GM18868 (cell line): ENCODE measurements around the gene ZNF319.

Experiments
- ATAC-seq: cut with Tn5 transposase; IDR thresholded peaks from one replicate; pipeline ENCODE4 v1.9.1; 2021; ENCODE audit warnings: mild to moderate bottlenecking, moderate library complexity; ENCODE audit not compliant: unreplicated experiment

ZNF319 gene

DNA sequence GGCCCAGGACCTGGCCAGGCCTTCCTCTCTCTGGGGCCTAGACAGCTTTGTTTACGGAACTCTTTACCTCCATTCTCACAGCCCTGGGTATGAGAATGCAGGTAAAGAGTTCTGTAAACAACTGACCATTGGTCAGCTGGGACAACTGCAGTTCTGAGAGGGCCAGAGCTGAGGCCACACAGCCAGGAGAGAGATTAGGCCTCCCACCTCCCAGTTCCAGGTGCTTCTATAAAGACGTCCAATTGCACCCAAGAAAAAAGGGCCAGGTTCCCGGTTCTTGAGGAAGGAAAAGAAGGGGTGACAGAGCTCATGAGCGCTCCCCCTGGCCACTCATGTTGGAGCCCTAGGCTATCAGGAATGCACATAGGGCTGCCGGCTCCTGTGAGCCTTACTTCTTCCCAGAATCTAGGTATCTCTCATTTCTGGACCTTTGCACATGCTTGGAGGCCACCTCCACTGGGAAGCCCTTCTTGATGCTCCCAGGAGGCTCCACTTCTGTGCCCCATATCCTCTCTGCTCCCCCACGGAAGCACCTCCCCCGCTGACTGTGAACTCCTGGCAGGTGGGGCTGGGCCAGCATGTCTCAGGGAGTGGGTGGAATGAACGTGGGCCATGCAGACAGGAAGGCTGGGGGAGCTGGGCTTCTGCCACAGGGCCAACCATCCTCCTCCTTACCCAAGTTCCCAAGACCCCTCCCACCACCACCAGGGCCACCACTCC is 42.6 kb downstream of the ZNF319 start:
- no peak for ATAC-seq

DNA sequence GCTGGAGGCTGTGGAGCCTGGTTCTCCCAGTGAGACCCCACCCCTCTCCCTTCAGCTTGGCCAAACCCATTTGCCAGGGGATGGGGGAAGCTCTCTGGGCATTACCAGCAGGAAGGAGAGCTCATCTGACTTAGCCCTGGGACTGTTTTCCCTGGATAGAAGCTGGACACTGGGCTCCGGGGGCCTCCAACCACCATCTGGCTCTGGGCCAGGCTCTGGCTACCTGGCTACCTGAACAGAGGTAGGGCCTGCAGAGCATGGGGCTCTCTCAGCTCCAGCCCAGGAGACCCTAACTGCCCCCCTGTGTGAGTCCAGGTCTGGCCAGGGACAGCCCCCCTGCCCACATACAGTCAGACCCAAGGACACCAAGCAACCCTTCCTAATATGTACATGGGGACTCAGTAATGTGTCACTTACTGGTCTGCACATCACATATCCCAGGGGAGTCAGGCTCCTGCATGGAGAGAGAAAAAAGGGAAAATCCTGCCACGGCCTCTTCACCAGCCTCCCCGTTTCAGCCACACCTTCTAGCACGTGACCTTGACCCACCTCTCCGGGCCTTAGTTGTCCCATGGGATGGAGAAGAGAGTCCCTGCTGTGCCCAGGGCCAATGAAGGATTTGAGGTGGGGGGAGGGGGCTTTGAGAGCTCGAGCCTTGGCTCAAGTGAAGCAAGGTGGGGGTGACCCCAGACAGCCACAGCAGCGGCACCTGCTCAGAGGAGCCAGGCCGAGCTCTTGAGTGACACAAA is 43.4 kb downstream of the ZNF319 start:
- no peak for ATAC-seq

DNA sequence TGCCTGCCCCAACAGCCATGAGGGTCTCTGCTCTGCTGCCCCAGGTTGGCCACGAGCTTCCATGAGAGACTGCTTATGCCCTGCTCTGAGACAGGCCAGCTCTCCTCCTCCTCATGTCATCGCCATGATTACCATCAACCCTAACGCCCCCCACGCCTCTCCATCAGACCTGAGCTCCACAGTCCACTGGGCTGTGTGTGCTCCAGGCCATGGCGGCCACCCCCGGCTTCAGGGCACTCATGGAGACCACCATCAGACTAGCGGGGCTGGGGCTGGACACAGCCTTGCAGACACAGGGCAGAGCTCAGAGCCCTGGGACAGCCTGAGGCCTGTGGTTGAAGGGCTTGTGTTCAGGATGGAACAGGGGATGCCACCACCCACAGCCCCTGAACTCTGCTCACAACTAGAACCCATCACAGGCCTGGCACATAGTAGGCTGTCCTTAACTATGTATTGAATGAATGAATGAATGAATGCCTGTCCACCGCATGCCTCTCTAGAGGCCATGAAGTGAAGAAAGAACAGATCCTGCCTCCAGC is 44.1 kb downstream of the ZNF319 start:
- no peak for ATAC-seq

DNA sequence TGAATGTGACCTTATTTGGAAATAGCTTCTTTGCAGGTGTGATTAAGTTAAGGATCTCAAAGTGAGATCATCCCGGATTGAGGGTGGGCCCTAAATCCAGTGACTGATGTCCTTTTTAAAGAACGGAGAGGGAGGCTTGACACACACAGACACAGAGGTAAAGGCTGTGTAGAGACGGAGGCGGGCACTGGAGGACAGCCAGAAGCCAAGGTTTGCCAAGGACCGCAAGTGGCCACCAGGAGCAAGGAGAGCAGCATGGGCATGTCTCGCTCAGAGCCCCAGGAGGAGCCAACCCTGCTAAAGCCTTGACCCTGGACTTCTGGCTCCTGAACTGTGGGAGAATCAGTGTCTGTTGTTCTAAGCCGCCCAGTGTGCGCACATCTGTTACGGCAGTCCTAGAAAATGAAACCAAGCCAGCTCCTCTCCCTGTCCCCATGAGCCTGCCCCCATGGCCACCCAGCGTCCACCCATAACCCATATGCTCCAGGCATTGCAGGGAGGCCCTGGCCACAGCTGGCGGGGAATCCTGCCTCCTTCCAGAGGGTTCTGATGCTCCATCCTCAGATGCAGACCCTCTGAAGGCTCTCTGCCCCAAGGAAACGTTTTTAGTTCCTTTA is 44.8 kb downstream of the ZNF319 start:
- no peak for ATAC-seq

DNA sequence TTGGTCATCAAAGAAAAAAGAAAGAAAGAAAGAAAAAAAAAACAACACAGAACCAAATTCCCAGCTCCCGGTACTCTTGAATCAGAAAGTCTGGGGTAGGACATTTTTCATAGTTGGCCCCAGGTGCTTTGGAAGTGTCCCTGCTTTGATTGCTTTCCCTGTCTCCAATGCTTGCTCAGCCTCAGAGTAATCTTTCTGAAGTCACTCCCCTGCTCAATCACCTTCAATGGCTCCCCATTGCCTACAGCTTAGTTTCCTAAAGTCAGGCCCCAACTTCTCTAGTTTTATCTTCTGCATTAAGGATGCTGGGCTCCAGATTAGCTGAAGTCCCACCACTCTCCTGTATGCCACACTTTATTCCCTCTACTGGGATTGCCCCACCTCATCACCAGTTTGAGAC is 46.6 kb downstream of the ZNF319 start:
- no peak for ATAC-seq

DNA sequence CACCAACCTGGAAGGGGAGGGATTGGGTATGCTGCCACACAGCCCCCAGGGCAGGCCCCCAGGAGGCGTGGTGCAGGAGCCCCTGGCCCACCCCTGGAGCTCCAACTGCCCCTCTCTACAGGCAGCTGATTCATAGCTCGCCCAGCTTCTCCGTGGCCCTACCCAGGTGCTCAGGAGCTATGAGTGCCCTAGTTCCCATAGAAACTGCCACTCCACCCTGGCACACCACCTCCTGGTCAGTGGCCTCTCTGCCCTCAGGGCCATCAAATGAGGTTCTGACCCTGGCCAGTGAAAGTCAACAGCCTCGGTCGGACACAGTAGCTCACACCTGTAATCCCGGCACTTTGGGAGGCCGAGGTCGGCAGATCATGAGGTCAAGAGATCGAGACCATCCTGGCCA is 47.6 kb downstream of the ZNF319 start:
- no peak for ATAC-seq

DNA sequence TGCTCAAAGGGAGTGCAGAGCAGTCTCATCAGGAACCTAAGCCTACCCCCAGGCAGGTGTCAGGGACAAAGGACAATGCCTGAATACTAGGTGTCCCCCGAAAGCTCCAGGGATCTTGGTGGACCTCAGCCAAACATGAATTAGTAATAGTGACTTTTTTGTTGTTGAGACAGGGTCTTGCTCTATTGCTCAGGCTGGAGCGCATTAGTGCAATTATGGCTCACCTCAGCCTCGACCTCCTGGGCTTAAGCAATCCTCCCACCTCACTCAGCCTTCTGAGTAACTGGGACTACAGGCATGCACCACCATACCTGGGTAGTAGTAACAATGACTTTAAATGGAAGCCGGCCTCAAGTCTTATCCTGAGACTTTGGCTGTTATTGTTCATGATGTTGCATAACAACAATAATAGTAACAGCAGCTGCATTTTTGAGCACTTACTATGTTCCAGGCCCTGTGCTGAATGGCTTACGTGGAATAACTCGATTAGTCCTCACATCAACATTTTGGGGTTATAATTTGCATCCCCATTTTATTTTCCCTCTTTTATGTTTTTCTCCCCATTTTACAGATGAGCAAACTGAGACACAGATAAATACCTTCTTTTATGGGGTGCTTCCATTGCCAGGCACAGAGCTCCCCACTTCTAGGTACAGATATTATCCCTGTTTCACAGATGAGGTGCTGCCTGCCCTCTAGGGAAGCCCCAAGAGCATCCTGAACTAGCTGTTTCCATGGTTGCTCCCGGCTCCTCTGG is 49.1 kb downstream of the ZNF319 start:
- no peak for ATAC-seq

DNA sequence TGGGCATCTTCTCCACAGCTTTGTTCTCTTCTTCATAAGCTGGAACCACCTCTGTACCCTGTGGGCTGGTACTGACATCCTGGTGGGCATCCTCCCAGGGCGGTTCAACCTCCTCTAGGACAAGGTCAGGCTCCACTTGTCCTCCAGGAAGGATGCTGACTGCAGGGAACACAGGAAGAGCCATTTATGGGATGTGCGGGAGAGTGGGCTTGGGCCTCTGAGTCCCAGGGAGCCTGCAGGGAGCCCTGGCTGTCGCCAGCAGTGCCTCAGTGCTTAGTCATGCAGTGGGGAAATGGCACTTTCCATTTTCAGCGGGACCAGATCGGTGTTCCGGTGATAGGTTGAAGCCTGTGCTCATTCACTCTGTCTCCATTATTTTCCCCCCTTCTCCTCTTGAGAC is 50.1 kb downstream of the ZNF319 start:
- no peak for ATAC-seq

DNA sequence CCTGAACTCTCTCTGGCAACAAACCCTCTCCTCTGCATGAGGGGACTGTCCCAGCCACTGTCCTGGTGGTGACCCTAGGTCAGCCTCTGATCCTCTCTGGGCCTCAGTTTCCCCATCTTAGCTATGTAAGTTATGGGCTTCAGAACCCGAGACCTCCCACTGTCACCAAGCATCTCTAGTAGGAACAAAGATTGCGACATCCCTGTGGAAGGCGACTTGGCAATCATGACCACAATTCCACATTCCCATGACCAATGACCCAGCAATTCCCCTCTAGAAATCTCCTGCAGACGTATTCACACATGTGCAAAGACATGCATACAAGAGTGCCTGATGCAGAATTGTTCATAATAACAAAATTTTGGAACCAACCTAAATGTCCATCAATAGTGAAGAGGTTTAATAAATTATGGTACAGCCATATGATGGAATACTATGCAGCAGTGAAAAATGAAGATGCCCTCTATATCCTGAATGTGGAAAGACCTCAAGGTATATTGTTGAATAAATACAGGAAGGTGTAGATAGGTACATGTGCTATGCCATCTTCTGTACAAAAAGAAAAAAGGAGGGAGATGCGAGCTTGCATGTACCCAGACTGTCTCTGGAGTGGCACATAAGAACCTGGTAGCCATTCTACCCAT is 50.8 kb downstream of the ZNF319 start:
- no peak for ATAC-seq

DNA sequence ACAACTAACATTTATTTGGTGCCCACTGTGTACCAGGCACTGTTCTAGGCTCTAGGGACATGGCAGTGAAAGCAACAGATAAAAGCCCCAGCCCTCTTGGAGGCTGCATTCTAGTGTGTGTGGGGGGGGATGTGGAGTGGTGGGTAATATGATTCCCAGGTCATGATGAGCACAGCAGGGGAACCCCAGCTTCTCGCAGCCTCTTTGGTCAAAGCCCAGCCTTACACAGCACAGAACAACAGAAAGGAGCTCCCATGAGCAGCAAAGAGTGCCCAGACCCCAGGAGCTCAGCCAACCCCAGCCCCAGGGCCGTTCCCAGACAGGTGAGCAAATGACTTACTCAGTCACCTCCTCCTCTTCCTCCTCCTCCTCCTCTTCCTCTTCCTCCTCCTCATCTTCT is 51.5 kb downstream of the ZNF319 start:
- ATAC-seq = no peak

DNA sequence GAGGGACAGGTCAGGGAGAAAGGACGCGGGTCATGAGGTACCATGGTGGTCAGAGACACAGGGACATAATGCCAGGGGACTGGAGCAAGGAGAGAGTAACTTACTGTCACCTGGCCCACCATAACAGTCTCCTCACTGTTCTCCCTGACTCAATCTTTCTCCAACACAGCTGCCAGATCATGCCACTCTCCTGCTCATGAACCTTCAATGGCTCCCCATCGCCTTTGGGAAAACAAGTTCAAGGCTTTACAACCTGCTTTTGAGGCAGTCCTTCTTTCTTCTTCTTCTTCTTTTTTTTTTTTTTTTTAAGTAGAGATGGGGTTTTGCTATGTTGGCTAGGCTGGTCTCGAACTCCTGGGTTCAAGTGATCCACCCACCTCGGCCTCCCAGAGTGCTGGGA is 52.4 kb downstream of the ZNF319 start:
- ATAC-seq = no peak

DNA sequence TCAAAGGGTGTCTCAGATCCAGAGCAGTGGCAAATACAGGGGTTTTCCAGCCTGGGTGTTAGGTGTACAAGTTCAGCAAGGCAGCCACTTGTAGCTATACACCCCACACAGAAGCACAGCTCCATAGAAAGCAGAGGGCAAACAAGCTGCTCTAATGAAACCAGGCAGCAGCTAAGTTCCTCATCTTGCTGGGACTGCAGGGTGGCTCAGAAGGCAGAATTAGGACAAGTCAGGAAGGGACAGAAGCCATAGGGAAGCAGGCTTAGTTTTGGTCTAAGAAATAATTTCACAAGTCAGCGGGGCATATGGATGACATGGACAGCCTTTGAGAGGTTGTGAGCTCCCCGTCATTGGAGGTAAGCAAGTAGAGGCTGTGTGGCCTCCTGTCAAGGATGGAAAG is 53.2 kb downstream of the ZNF319 start:
- ATAC-seq = no peak

DNA sequence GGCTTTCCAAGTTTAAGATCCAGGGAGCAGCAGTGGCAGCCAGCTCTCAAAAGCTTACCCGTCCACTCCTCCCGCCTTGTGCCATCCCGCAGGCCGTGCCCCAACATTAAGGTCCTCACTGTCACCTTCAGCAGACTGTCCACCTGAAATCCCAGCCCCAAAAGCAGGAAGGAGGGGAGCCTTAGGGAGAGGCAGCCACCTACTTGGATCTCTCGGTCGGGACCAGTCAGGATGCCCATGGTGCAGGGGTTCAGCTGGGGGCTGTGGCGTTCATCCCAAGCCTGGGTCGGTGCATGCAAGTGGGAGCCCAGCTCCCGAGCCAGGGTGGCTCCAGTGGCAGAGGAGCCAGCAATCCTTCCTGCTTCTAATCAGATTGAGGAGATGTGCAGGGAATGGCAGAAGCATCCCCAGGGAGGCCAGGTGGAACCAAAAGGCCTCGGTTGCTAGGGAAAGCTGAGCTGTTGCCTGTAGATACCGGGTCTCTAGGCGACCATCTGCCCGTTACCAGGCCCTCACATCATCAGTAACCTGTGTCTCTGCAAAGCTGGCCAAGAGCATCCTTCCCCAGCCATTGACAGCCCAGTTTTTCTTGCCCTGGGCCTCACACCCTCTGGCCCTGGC is 54.2 kb downstream of the ZNF319 start:
- ATAC-seq = no peak

DNA sequence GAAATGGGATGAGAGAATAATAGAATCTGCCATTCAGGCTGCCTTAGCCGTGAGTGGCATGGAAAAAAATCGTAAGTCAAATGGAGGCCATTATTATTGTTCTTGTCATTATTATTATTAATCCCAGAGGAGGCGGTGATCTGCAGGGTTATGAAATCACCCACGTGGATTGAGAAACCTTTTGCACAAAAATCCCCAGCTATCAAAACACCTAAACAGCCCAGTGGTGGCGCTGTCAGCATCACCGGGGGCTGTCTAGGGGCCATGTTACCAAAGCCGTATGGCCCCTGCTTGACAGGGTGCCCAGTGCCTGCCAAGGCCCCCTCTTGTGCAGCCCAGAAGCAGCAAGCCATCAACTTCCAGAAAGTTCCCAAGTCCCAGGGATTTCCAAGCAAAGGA is 54.7 kb downstream of the ZNF319 start:
- no peak for ATAC-seq

DNA sequence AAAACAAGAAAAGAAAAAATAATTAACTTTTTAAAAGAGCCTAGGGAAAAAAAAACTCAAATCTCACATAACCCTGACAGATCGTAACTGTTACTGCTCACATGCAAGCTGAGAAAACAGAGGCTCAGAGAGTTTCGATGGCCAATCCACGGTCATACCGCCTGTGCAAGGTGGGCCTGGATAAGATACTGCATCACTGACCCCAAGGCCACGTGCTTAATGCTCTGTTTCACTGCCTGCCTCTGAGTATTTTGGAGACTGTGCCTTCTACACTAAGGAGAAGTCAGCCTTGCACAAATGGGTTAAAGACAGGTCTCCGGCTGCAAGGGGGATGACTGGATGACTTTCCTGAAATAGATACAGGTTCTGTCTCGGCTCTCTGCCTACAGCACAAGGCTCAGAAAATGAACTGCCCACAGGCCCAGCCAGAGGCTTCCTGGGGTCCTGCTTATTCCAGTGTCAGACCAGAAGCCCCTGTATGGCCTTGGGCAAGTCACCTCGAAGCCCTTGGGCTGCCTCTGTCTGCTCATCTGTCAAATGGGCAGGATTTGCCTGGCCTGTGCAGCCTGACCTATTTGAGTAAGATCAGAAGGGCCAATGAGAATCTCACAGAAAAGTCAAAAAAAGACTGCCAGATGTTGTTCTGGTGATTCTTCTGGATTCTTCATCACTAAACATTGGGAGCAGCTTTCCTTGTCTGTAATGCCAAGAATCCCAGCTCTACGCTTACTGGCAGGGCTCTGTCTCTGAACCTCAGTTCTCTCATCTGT is 55.3 kb downstream of the ZNF319 start:
- ATAC-seq = no peak
